Measurements from ENCODE around the gene KATNAL1. TPM values are rescaled to one million over a fixed set of nuclear protein-coding genes. Genes with fewer than 3 reads are reported as not detected.

KATNAL1 gene
- total and polyA plus RNA-seq, 10 of the 15 experiments (the other 5 are each of a cell fraction or from before 2014, with no cell fraction given): 6.5 to 18.7 (median 11.7) TPM

GRCh38 chr13:30256713-30257467 is 50.5 kb downstream of the KATNAL1 start:
- WGBS (ENCODE audit: insufficient coverage, insufficient replicate concordance, low lambda C conversion rate, missing lambda C conversion rate): 92% methylated on average over 5 of the region's 5 CpGs
- ChIA-PET CTCF (interaction anchor here (1.1 to 1.4 kb wide), 2 partner anchors 50 to 79 kb away, joined by 3 to 4 read pairs; no protein-coding TSS in a partner anchor), SMC1A (ENCODE audit: uncharacterized antibody, unreplicated experiment) (interaction anchor here (1.4 to 2.6 kb wide), 2 partner anchors 11 to 12 kb away, joined by 4 to 6 read pairs; no protein-coding TSS in a partner anchor), POLR2A (no interaction called here), RAD21 (ENCODE audit: unreplicated experiment) (no interaction called here)
- Histone ChIP-seq H2AFZ (ENCODE audit: control insufficient read depth, low read depth, low read length) (no peak overlapping the region), H3K9ac (ENCODE audit: control insufficient read depth, insufficient read depth, low read length) (no peak overlapping the region), H3K4me3 (no peak overlapping the region), H3K27ac (ENCODE audit: control insufficient read depth, insufficient read depth) (no peak overlapping the region), H3K27me3 (replicated peaks in 1 of 2; ENCODE audit: control insufficient read depth in 2 of 2, insufficient read depth in 2 of 2, low read length in 1 of 2) (no peaks in the 10 kb centered on the region), H3K9me3 (replicated peaks; ENCODE audit: control insufficient read depth, insufficient read depth, low read length) (no peaks in the 10 kb centered on the region), H3K79me2 (ENCODE audit: control insufficient read depth, insufficient read depth, low read length) (no peaks in the 10 kb centered on the region), H3K4me2 (ENCODE audit: control insufficient read depth, insufficient read depth) (no peak overlapping the region), H4K20me1 (ENCODE audit: control insufficient read depth, insufficient read depth) (no peaks in the 10 kb centered on the region), H3K36me3 (ENCODE audit: control insufficient read depth in 2 of 2, insufficient read depth in 2 of 2, low read length in 1 of 2) (no peaks in the 10 kb centered on the region), H3K4me1 (ENCODE audit: control insufficient read depth, insufficient read depth, low read length) (peaks cover 11% of the 10 kb centered on the region)
- no peak for TF ChIP-seq CHD2 (IDR thresholded peaks at IDR 0.05; ENCODE audit: borderline replicate concordance, low read depth, low read length)
- no peak for TF ChIP-seq SREBF2 (IDR thresholded peaks at IDR 0.05; ENCODE audit: low read length)
- 0 out of 2 replicates have a peak, but pooled peaks have one; percentile 20 for TF ChIP-seq RAD21 (IDR thresholded peaks at IDR 0.05; ENCODE audit: insufficient read depth, low read depth, low read length)
- intact Hi-C loops (cut with micrococcal nuclease; ENCODE audit: unreplicated experiment): loop anchor here (10.0 kb wide), 1 partner anchor 298 kb away; no protein-coding TSS in a partner anchor
- ATAC-seq (no peak), FAIRE-seq (no peak), DNase-seq (ENCODE audit: low read depth, low spot score) (no peak)
- in situ Hi-C loops (cut with MboI): no loop called here
- BruUV-seq (replicated peaks): no TSS peak

GRCh38 chr13:30255696-30256095 is 51.7 kb downstream of the KATNAL1 start:
- H3K36me3 ChIP-seq (ENCODE audit: control insufficient read depth in 2 of 2, insufficient read depth in 2 of 2, low read length in 1 of 2): no peaks in the 10 kb centered on the region
- DNase-seq (ENCODE audit: low read depth, low spot score): no peak
- no peaks in the 10 kb centered on the region for H3K9me3 ChIP-seq (replicated peaks; ENCODE audit: control insufficient read depth, insufficient read depth, low read length)
- H3K27me3 ChIP-seq (replicated peaks in 1 of 2; ENCODE audit: control insufficient read depth in 2 of 2, insufficient read depth in 2 of 2, low read length in 1 of 2): no peaks in the 10 kb centered on the region
- no peak overlapping the region for H3K27ac ChIP-seq (ENCODE audit: control insufficient read depth, insufficient read depth)
- no peaks in the 10 kb centered on the region for H4K20me1 ChIP-seq (ENCODE audit: control insufficient read depth, insufficient read depth)
- 85% methylated on average over 1 of the region's 1 CpG for WGBS (ENCODE audit: insufficient coverage, insufficient replicate concordance, low lambda C conversion rate, missing lambda C conversion rate)
- TF ChIP-seq IRF3 (IDR thresholded peaks at IDR 0.05) (no peak), ZBTB40 (IDR thresholded peaks at IDR 0.05; ENCODE audit: borderline replicate concordance) (no peak), SREBF2 (IDR thresholded peaks at IDR 0.05; ENCODE audit: low read length) (no peak), NFYB (IDR thresholded peaks at IDR 0.05; ENCODE audit: insufficient read depth, low read depth, low read length) (no peak), YY1 (IDR thresholded peaks at IDR 0.05; ENCODE audit: low read depth, low read length) (no peak)
- ChIA-PET CTCF (no interaction called here), RAD21 (ENCODE audit: unreplicated experiment) (interaction anchor here (0.7 kb wide), 1 partner anchor 316 kb away, joined by 3 read pairs; no protein-coding TSS in a partner anchor), POLR2A (no interaction called here), SMC1A (ENCODE audit: uncharacterized antibody, unreplicated experiment) (interaction anchor here (0.9 to 2.6 kb wide), 3 partner anchors 11 to 49 kb away, joined by 3 to 6 read pairs (median 4); no protein-coding TSS in a partner anchor)
- no peak overlapping the region for H3K4me3 ChIP-seq
- no peak overlapping the region for H3K4me2 ChIP-seq (ENCODE audit: control insufficient read depth, insufficient read depth)
- H3K4me1 ChIP-seq (ENCODE audit: control insufficient read depth, insufficient read depth, low read length): peaks cover 11% of the 10 kb centered on the region
- intact Hi-C loops (cut with micrococcal nuclease; ENCODE audit: unreplicated experiment): loop anchor here (10.0 kb wide), 1 partner anchor 299 kb away; no protein-coding TSS in a partner anchor
- H3K9ac ChIP-seq (ENCODE audit: control insufficient read depth, insufficient read depth, low read length): no peak overlapping the region
- ATAC-seq: no peak
- BruUV-seq (replicated peaks): no TSS peak
- in situ Hi-C loops (cut with MboI): no loop called here
- H3K79me2 ChIP-seq (ENCODE audit: control insufficient read depth, insufficient read depth, low read length): no peaks in the 10 kb centered on the region
- FAIRE-seq: no peak
- no peak overlapping the region for H2AFZ ChIP-seq (ENCODE audit: control insufficient read depth, low read depth, low read length)
